PC-3 (cell line): Measurements from ENCODE around the gene LOXL4. TPM values are rescaled to one million over a fixed set of nuclear protein-coding genes. Genes with fewer than 3 reads are reported as not detected.

Experiments used
- ATAC-seq: fragments of 200-7000 bp; cut with Tn5 transposase; 2 replicates; pipeline ENCODE4 v1.9.1; 2020; ENCODE audit warnings: mild to moderate bottlenecking, moderate library complexity
- BruUV-seq: library from RNA; stranded (reverse); fragments of 400-500 nt; replicated peaks from 2 replicates; lab custom pipeline; 2021; lab: Mats Ljungman, UMichigan
- CTCF ChIA-PET: fragments of 300-600 bp; sonication (Branson Sonifier 250); formaldehyde crosslinking; loops from one replicate; lab custom pipeline; 2022; ENCODE audit warnings: antibody characterized with exemption; lab: Charles Lee
- POLR2A ChIA-PET: fragments of 300-600 bp; sonication (Branson Sonifier 250); formaldehyde crosslinking; loops from one replicate; lab custom pipeline; 2022; ENCODE audit warnings: antibody characterized with exemption; ENCODE audit not compliant: unreplicated experiment; lab: Charles Lee
- DNase-seq: peaks from one replicate; pipeline ENCODE4 v3.0.0-alpha.2; 2015
- H2AFZ ChIP-seq: fragments of 300-600 bp; sonication (generic); 2 replicates; pipeline ENCODE4 v1.6.0; 2016; ENCODE audit warnings: antibody characterized with exemption, low read length
- H3F3A ChIP-seq: fragments of 300-600 bp; sonication (generic); one replicate; pipeline ENCODE4 v1.6.0; 2017; ENCODE audit warnings: antibody characterized with exemption, low read length, control low read depth, mild to moderate bottlenecking; ENCODE audit not compliant: unreplicated experiment
- H3K27ac ChIP-seq: fragments of 300-600 bp; sonication (generic); 2 replicates; pipeline ENCODE4 v1.5.1; 2016; ENCODE audit warnings: mild to moderate bottlenecking, low read length
- H3K27me3 ChIP-seq: fragments of 300-600 bp; sonication (generic); 2 replicates; pipeline ENCODE4 v1.6.1; 2016; ENCODE audit warnings: low read length, mixed read lengths
- H3K36me3 ChIP-seq: fragments of 300-600 bp; sonication (generic); 2 replicates; pipeline ENCODE4 v1.6.1; 2016; ENCODE audit warnings: low read depth, mixed run types, low read length, mixed read lengths
- H3K4me1 ChIP-seq: fragments of 300-600 bp; sonication (generic); 2 replicates; pipeline ENCODE4 v1.5.1; 2016; ENCODE audit warnings: low read length; ENCODE audit not compliant: insufficient read depth
- H3K4me2 ChIP-seq: fragments of 300-600 bp; sonication (generic); 2 replicates; pipeline ENCODE4 v1.6.0; 2016; ENCODE audit warnings: low read length
- H3K4me3 ChIP-seq: fragments of 300-600 bp; sonication (generic); 2 replicates; pipeline ENCODE4 v1.5.1; 2016; ENCODE audit warnings: mild to moderate bottlenecking, low read length, mixed read lengths
- H3K79me2 ChIP-seq: fragments of 300-600 bp; sonication (generic); 2 replicates; pipeline ENCODE4 v1.6.1; 2017; ENCODE audit warnings: low read length, mixed read lengths
- H3K9ac ChIP-seq: fragments of 300-600 bp; sonication (generic); 2 replicates; pipeline ENCODE4 v1.6.0; 2016; ENCODE audit warnings: mild to moderate bottlenecking, low read length
- H3K9me2 ChIP-seq: fragments of 300-600 bp; sonication (generic); replicated peaks from 2 replicates; pipeline ENCODE4 v1.6.1; 2016; ENCODE audit warnings: mixed run types, low read length, mixed read lengths
- H3K9me3 ChIP-seq: fragments of 300-600 bp; sonication (generic); 2 replicates; pipeline ENCODE4 v1.6.1; 2016; ENCODE audit warnings: low read length, mixed read lengths
- H4K20me1 ChIP-seq: fragments of 300-600 bp; sonication (generic); 2 replicates; pipeline ENCODE4 v1.6.1; 2016; ENCODE audit warnings: low read length, mixed read lengths
- EZH2 ChIP-seq: fragments of 300-600 bp; sonication (generic); IDR thresholded peaks from one replicate; pipeline ENCODE4 v1.6.1; 2017; ENCODE audit warnings: antibody characterized with exemption, mild to moderate bottlenecking, low read length; ENCODE audit not compliant: unreplicated experiment
- EZH2phosphoT487 ChIP-seq: fragments of 300-600 bp; sonication (generic); IDR thresholded peaks from 2 replicates; pipeline ENCODE4 v1.6.1; 2018; ENCODE audit warnings: mild to moderate bottlenecking, antibody characterized with exemption, low read length, borderline replicate concordance
- intact Hi-C: fragments of 100-400 bp; cut with micrococcal nuclease; formaldehyde crosslinking; loops from 2 replicates; pipeline ENCODE4 v1.9.0; 2023
- total RNA-seq: library from RNA; depleted of rRNA; stranded (reverse); fragments of >200 nt; gene quantifications from 2 replicates; pipeline ENCODE4 v1.2.3, GENCODE V29; 2014
- TF ChIP-seq, protein P1 (sequence below): fragments of 300-600 bp; sonication (generic); conservative IDR thresholded peaks from 2 replicates; pipeline ENCODE4 v1.5.1; 2017; ENCODE audit warnings: antibody characterized with exemption, low read depth, mild to moderate bottlenecking, low read length

LOXL4 gene
- total RNA-seq, 1 experiment from 2014 or later: 8.2 TPM

- no peak for DNase-seq
- no peaks in the 10 kb centered on the region for H3K79me2 ChIP-seq
- H3K9me2 ChIP-seq: no peaks in the 10 kb centered on the region
- intact Hi-C loops: no loop called here
- no peaks in the 10 kb centered on the region for H3F3A ChIP-seq
- BruUV-seq: no TSS peak
- no peak overlapping the region for H3K4me3 ChIP-seq
- CTCF ChIA-PET: no interaction called here
- no peak overlapping the region for H3K27ac ChIP-seq
- H3K9ac ChIP-seq: no peak overlapping the region
- ATAC-seq: no peak
- no peaks in the 10 kb centered on the region for H3K36me3 ChIP-seq
- no peaks in the 10 kb centered on the region for H3K9me3 ChIP-seq
- no peaks in the 10 kb centered on the region for H3K27me3 ChIP-seq
- peaks cover 5% of the 10 kb centered on the region; the same call in 1 of the 2 replicates for H3K4me1 ChIP-seq
- no peak overlapping the region for H3K4me2 ChIP-seq
- H4K20me1 ChIP-seq: no peaks in the 10 kb centered on the region
- H2AFZ ChIP-seq: no peak overlapping the region
- TF ChIP-seq EZH2: no peak
- TF ChIP-seq, protein P1, sequence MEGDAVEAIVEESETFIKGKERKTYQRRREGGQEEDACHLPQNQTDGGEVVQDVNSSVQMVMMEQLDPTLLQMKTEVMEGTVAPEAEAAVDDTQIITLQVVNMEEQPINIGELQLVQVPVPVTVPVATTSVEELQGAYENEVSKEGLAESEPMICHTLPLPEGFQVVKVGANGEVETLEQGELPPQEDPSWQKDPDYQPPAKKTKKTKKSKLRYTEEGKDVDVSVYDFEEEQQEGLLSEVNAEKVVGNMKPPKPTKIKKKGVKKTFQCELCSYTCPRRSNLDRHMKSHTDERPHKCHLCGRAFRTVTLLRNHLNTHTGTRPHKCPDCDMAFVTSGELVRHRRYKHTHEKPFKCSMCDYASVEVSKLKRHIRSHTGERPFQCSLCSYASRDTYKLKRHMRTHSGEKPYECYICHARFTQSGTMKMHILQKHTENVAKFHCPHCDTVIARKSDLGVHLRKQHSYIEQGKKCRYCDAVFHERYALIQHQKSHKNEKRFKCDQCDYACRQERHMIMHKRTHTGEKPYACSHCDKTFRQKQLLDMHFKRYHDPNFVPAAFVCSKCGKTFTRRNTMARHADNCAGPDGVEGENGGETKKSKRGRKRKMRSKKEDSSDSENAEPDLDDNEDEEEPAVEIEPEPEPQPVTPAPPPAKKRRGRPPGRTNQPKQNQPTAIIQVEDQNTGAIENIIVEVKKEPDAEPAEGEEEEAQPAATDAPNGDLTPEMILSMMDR: no peak
- no peak for TF ChIP-seq EZH2phosphoT487
- POLR2A ChIA-PET: no interaction called here
Observed at GRCh38 chr10:98293550-98294269, 25.7 kb upstream of the LOXL4 start.

DNA sequence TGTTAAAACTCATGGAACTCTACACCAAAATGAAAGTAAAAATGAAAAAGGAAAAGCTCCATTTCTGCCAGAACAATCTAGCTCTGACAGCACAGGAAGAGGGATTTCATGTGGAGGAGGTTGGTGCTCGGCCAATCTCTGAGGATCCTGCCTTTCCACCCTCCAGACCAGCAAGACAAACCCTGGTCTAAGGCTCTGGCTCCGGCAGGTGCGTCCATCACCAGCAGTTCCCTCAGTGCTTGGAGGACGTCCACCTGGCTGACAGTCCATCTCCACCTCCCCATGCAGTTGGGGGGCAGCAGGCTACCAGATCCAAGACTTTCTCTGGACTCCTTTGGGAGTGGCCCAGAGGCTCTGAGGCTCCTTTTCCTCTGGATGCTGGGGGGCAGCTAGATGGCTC lies 25.0 kb upstream of the LOXL4 start:
- no peak overlapping the region for H3K4me2 ChIP-seq
- no peak overlapping the region for H3K4me3 ChIP-seq
- H3K27ac ChIP-seq: no peak overlapping the region
- ATAC-seq (no peak), DNase-seq (no peak)
- H3K9me3 ChIP-seq: no peaks in the 10 kb centered on the region
- H2AFZ ChIP-seq: no peak overlapping the region
- POLR2A ChIA-PET: no interaction called here
- H3K9me2 ChIP-seq: no peaks in the 10 kb centered on the region
- peaks cover 5% of the 10 kb centered on the region; the same call in 1 of the 2 replicates for H3K4me1 ChIP-seq
- CTCF ChIA-PET: no interaction called here
- intact Hi-C loops: no loop called here
- H4K20me1 ChIP-seq: no peaks in the 10 kb centered on the region
- TF ChIP-seq, protein P1: no peak
- no peak for TF ChIP-seq EZH2phosphoT487
- TF ChIP-seq EZH2: no peak
- H3K9ac ChIP-seq: no peak overlapping the region
- BruUV-seq: no TSS peak
- H3K79me2 ChIP-seq: no peaks in the 10 kb centered on the region
- H3K27me3 ChIP-seq: no peaks in the 10 kb centered on the region
- no peaks in the 10 kb centered on the region for H3F3A ChIP-seq
- no peaks in the 10 kb centered on the region for H3K36me3 ChIP-seq

- no peaks in the 10 kb centered on the region for H3K27me3 ChIP-seq
Observed at GRCh38 chr10:98289802-98290209, 21.8 kb upstream of the LOXL4 start.

More at GRCh38 chr10:98289802-98290209, 21.8 kb upstream of the LOXL4 start:
- no peaks in the 10 kb centered on the region for H4K20me1 ChIP-seq
- H3K9ac ChIP-seq: no peak overlapping the region
- no peaks in the 10 kb centered on the region for H3K9me3 ChIP-seq
- no peaks in the 10 kb centered on the region for H3K36me3 ChIP-seq
- no TSS peak for BruUV-seq
- H3K79me2 ChIP-seq: no peaks in the 10 kb centered on the region
- H3F3A ChIP-seq: no peaks in the 10 kb centered on the region
- no peaks in the 10 kb centered on the region for H3K4me1 ChIP-seq
- H3K4me3 ChIP-seq: no peak overlapping the region
- ChIA-PET CTCF (no interaction called here), POLR2A (no interaction called here)
- DNase-seq: no peak
- no peaks in the 10 kb centered on the region for H3K9me2 ChIP-seq
- H3K27ac ChIP-seq: no peak overlapping the region
- H3K4me2 ChIP-seq: no peak overlapping the region
- TF ChIP-seq, protein P1: no peak
- TF ChIP-seq EZH2 (no peak), EZH2phosphoT487 (no peak)
- H2AFZ ChIP-seq: no peak overlapping the region
- ATAC-seq: no peak
- intact Hi-C loops: no loop called here
